Fibroblast of mammary gland (primary cell): ENCODE measurements around the gene HSD11B1L.

Experiments
- DNase-seq: peaks from one replicate; pipeline ENCODE4 v3.0.0-alpha.2; 2010; ENCODE audit warnings: low read depth
- H3K4me3 ChIP-seq: 2 replicates; pipeline ENCODE4 v1.5.1; 2011; ENCODE audit warnings: low read depth, mild to moderate bottlenecking, low read length, moderate library complexity; ENCODE audit not compliant: control insufficient read depth
- CTCF ChIP-seq: conservative IDR thresholded peaks from 2 replicates; pipeline ENCODE4 v1.5.1; 2011; ENCODE audit warnings: low read depth, low read length, inconsistent platforms; ENCODE audit not compliant: control insufficient read depth, insufficient read depth

Gene HSD11B1L

DNA sequence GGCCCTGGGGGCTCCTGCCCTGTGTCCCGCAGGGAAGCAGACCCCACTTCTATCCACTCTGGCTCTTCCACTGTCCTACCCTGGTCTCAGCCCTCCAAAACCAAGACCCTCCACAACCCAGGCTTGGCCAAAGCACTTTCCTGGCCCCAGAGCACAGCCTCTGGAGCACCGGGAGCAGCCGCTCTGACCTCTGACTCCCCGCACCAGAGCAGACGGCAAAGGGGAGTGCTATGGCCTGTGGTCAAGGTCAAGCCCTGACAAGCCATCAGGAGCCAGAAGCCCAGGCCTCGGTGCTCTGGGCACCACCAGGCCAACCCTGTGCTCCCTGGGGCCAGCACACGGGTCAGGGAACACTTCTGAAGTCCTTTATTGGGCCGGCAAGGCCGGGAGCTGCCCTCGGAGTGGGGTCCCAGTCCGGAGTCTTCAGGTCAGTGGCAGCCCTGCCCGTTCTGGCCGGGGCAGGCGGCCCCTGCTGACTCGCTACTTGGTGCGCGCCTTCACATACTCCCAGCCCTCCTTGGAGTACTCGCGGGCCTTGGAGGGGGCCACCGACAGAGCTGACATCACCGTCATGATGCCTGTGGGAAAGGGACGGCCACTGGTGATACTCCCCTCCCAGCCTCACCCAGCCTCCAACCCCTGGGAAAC lies 2.6 kb upstream of the HSD11B1L start:
- no peak for TF ChIP-seq CTCF
- no peak overlapping the region for H3K4me3 ChIP-seq
- no peak for DNase-seq

DNA sequence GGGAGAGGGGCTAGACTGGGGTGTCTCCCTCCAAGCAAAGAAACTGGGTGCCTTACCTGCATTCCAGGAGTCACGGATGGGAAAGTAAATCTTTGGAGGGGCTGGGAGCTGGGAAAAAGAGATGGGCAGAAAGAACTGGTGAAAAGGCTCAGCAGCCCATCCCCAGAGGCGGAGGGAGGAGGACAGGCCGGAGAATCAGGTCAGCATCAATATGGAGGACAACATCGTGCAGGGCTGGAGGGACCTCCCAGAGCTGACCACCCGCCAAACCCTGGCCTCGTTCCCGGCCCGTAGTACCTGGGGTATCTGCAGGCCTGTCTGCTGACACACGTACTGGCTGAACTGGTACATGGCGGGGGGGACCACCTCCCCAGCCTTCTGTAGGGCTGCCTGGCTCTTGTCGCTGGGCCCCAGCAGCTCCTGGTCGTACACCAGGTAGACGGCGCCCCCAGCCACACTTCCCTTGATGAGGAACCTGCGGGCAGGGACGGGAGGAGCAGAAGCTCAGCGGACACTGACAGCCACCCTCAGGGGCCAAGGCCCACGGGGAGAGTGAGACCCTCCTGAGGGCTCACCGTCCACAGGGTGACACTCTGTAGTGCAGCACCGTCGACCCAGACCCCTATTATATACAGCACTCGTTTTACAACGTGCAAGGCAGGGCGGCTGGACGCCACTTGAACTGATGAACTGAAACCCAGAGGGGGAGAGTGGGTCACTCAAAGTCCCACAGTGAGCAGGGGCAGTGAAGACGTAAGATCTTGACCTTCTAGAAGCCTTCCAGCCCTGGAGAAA lies 1.3 kb upstream of the HSD11B1L start:
- no peak for TF ChIP-seq CTCF
- H3K4me3 ChIP-seq: peak overlapping the region; percentile 98
- no peak for DNase-seq

GRCh38 chr19:5680084-5680436 lies 767 bp upstream of the HSD11B1L start:
- H3K4me3 ChIP-seq: peak overlapping the region; percentile 98
- no peak for TF ChIP-seq CTCF
- peak; percentile 34 for DNase-seq

GRCh38 chr19:5681391-5682106 lies 722 bp downstream of the HSD11B1L start:
- DNase-seq: no peak
- TF ChIP-seq CTCF: no peak
- H3K4me3 ChIP-seq: peak overlapping the region; percentile 98

DNA sequence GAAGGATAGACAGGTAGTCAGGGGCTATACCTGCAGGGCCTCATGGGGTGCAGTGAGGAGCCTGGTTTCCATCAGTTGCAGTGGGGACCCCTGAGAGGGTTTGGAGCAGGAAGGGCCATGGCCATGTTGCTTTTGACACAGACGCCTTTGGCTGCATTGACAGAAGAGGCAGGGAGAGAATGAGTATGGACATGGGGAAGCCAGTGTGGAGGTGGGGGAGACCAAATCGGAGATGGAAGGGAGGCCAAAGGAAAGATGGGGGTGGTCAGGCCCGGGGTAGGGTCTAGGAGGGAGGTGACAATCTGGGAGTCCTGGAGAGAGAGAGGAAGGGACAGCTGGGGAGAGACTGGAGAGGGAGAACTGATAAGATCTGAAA lies 1.3 kb downstream of the HSD11B1L start:
- no peak overlapping the region for H3K4me3 ChIP-seq
- TF ChIP-seq CTCF: no peak

DNA sequence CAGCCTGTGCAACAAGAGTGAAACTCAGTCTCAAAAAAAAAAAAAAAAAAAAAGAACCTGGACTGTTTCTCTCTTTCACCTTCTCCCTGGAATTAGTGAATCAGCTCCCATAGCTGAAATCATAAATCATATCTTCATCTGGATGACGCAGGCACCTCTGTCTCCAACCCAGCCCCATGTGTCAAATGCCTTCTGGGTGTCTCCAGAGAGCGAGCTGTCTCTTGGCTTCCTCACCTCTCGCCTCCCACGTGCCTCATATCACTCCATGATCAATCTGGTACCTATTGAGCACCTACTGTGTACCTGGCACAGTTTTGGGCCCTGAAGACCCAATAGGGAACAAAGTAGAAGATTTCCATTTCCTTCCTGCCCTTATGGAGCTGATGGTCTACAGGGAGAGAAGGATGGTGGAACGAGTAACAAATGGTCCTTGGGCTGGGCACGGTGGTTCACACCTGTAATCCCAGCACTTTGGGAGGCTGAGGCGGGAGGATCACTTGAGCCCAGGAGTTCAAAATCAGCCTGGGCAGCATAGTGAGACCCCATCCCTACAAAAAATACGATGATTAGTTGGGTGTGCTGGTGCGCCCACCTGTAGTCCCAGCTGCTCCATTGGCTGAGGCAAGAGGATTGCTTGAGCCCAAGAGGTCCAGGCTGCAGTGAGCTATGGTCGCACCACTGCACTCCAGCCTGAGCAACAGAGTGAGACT lies 2.5 kb downstream of the HSD11B1L start:
- DNase-seq: peak; percentile 51
- no peak overlapping the region for H3K4me3 ChIP-seq
- TF ChIP-seq CTCF: no peak

More for the DNA sequence above, 1.3 kb downstream of the HSD11B1L start:
- DNase-seq: no peak
